HG03520 (cell line): ENCODE results near the gene CD37.
"Not testable (repeated sequence)": the region's sequence is repeated elsewhere in the genome, so short reads cannot be mapped to it uniquely, and the experiment has no call there.

Experiments
- ATAC-seq: cut with Tn5 transposase; IDR thresholded peaks from one replicate; pipeline ENCODE4 v1.9.1; 2021; ENCODE audit warnings: mild to moderate bottlenecking, moderate library complexity; ENCODE audit not compliant: unreplicated experiment

Gene CD37

GRCh38 chr19:49373174-49373573 lies 38.0 kb downstream of the CD37 start:
- ATAC-seq, result not testable (repeated sequence)

- ATAC-seq, result no peak
Measured at GRCh38 chr19:49374665-49375434, 39.6 kb downstream of the CD37 start.

- ATAC-seq, result no peak
Measured at GRCh38 chr19:49378512-49378911, 43.3 kb downstream of the CD37 start.

GRCh38 chr19:49380391-49380790 lies 45.2 kb downstream of the CD37 start:
- ATAC-seq, result no peak

GRCh38 chr19:49382639-49383038 lies 47.4 kb downstream of the CD37 start:
- no peak for ATAC-seq

- ATAC-seq, result no peak
Measured at GRCh38 chr19:49383599-49383998, 48.4 kb downstream of the CD37 start.

- ATAC-seq, result no peak
Measured at GRCh38 chr19:49387936-49388372, 52.7 kb downstream of the CD37 start, which contains the start of gene KASH5. Gene KASH5 (plus strand): TSS chr19:49388249. CDS start chr19:49390884, 2,635 bp downstream.

- no peak for ATAC-seq
Measured at GRCh38 chr19:49389406-49389805, 54.2 kb downstream of the CD37 start.
